ENCODE results near the gene CNIH2.

DNA sequence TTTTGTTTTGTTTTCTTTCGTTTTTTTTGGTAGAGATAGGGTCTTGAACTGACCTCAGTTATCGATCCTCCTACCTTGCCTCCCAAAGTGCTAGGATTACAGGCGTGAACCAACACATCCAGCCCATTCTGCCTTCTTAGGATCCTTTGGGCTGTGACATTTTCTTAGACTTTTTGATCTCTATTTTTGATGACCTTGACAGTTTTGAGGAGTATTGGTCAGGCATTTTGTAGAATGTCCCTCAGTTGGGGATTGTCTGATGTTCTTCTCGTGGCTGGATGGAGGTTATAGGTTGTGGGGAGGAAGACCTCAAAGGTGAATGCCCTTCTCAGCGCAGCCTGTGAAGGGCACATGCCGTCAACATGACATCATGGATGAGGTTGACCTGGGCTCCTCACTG, 29.1 kb upstream of the CNIH2 start:
- TF ChIP-seq POLR2A (IDR thresholded peaks at IDR 0.05): no peak
- TF ChIP-seq, protein P1, sequence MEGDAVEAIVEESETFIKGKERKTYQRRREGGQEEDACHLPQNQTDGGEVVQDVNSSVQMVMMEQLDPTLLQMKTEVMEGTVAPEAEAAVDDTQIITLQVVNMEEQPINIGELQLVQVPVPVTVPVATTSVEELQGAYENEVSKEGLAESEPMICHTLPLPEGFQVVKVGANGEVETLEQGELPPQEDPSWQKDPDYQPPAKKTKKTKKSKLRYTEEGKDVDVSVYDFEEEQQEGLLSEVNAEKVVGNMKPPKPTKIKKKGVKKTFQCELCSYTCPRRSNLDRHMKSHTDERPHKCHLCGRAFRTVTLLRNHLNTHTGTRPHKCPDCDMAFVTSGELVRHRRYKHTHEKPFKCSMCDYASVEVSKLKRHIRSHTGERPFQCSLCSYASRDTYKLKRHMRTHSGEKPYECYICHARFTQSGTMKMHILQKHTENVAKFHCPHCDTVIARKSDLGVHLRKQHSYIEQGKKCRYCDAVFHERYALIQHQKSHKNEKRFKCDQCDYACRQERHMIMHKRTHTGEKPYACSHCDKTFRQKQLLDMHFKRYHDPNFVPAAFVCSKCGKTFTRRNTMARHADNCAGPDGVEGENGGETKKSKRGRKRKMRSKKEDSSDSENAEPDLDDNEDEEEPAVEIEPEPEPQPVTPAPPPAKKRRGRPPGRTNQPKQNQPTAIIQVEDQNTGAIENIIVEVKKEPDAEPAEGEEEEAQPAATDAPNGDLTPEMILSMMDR (IDR thresholded peaks at IDR 0.05 in 4 of 5, conservative IDR thresholded peaks at IDR 0.05 in 1 of 5): no peak

Data from gastrocnemius medialis (tissue), 4 donors.